Measurements from ENCODE around the gene RALGPS2. TPM values are rescaled to one million over a fixed set of nuclear protein-coding genes. Genes with fewer than 3 reads are reported as not detected.
"Not testable (repeated sequence)": the region's sequence is repeated elsewhere in the genome, so short reads cannot be mapped to it uniquely, and the experiment has no call there.

Gene RALGPS2
- total RNA-seq, 1 donor from 2014 or later = 28.6 TPM

- DNase-seq (ENCODE audit: extremely low read depth, low read depth, low spot score) = no peak
These were observed 51.5 kb downstream of the RALGPS2 start for GRCh38 chr1:178776553-178776952.

- DNase-seq (ENCODE audit: extremely low read depth, low read depth, low spot score) = no peak
These were observed 56.7 kb downstream of the RALGPS2 start for GRCh38 chr1:178781533-178782330.

- no peak for DNase-seq (ENCODE audit: extremely low read depth, low read depth, low spot score)
These were observed 59.1 kb downstream of the RALGPS2 start for GRCh38 chr1:178784131-178784536.

GRCh38 chr1:178792394-178792793 lies 67.3 kb downstream of the RALGPS2 start:
- DNase-seq (ENCODE audit: extremely low read depth, low read depth, low spot score) = no peak

- DNase-seq (ENCODE audit: extremely low read depth, low read depth, low spot score) = no peak
These were observed 71.0 kb downstream of the RALGPS2 start for GRCh38 chr1:178796013-178796412.

GRCh38 chr1:178797590-178797989 lies 72.5 kb downstream of the RALGPS2 start:
- DNase-seq (ENCODE audit: extremely low read depth, low read depth, low spot score) = no peak

- DNase-seq (ENCODE audit: extremely low read depth, low read depth, low spot score) = no peak
These were observed 73.3 kb downstream of the RALGPS2 start for GRCh38 chr1:178798232-178798861.

GRCh38 chr1:178802873-178803272 lies 77.8 kb downstream of the RALGPS2 start:
- no peak for DNase-seq (ENCODE audit: extremely low read depth, low read depth, low spot score)

GRCh38 chr1:178806665-178807300 lies 81.7 kb downstream of the RALGPS2 start:
- no peak for DNase-seq (ENCODE audit: extremely low read depth, low read depth, low spot score)

GRCh38 chr1:178808529-178808928 lies 83.5 kb downstream of the RALGPS2 start:
- DNase-seq (ENCODE audit: extremely low read depth, low read depth, low spot score) = no peak

GRCh38 chr1:178810585-178810984 lies 85.5 kb downstream of the RALGPS2 start:
- no peak for DNase-seq (ENCODE audit: extremely low read depth, low read depth, low spot score)

- DNase-seq (ENCODE audit: extremely low read depth, low read depth, low spot score) = no peak
These were observed 93.4 kb downstream of the RALGPS2 start for GRCh38 chr1:178818416-178818815.

- DNase-seq (ENCODE audit: extremely low read depth, low read depth, low spot score) = no peak
These were observed 94.1 kb downstream of the RALGPS2 start for GRCh38 chr1:178819123-178819522.

GRCh38 chr1:178821134-178821866 lies 96.3 kb downstream of the RALGPS2 start:
- no peak for DNase-seq (ENCODE audit: extremely low read depth, low read depth, low spot score)

GRCh38 chr1:178825167-178825566 lies 100.1 kb downstream of the RALGPS2 start:
- DNase-seq (ENCODE audit: extremely low read depth, low read depth, low spot score) = no peak

GRCh38 chr1:178844436-178844835 lies 119.4 kb downstream of the RALGPS2 start:
- no peak for DNase-seq (ENCODE audit: extremely low read depth, low read depth, low spot score)

- DNase-seq (ENCODE audit: extremely low read depth, low read depth, low spot score) = no peak
These were observed 121.3 kb downstream of the RALGPS2 start for GRCh38 chr1:178846306-178846705.

GRCh38 chr1:178847396-178847849 lies 122.4 kb downstream of the RALGPS2 start:
- DNase-seq (ENCODE audit: extremely low read depth, low read depth, low spot score) = no peak

GRCh38 chr1:178847919-178848318 lies 122.9 kb downstream of the RALGPS2 start:
- not testable (repeated sequence) for DNase-seq (ENCODE audit: extremely low read depth, low read depth, low spot score)

- DNase-seq (ENCODE audit: extremely low read depth, low read depth, low spot score) = no peak
These were observed 124.9 kb downstream of the RALGPS2 start for GRCh38 chr1:178849918-178850317.

GRCh38 chr1:178857126-178857525 lies 132.1 kb downstream of the RALGPS2 start:
- DNase-seq (ENCODE audit: extremely low read depth, low read depth, low spot score) = no peak

Measured in glomerular endothelial cell (primary cell).